IMR-90 (cell line): ENCODE data around the gene SH3GL2.

ENCODE experiments used
- BHLHE40 ChIP-seq: fragments of 150-350 bp; IDR thresholded peaks from 2 replicates; pipeline ENCODE4 v1.6.1; 2016; ENCODE audit warnings: mild to moderate bottlenecking, low read depth, low read length
- CEBPB ChIP-seq: IDR thresholded peaks from 2 replicates; pipeline ENCODE4 v1.6.1; 2012; ENCODE audit warnings: low read depth, low read length, improper control_type of control experiment
- CHD1 ChIP-seq: IDR thresholded peaks from 2 replicates; pipeline ENCODE4 v1.6.1; 2012; ENCODE audit warnings: low read depth, low read length, improper control_type of control experiment
- MAFK ChIP-seq: IDR thresholded peaks from 2 replicates; pipeline ENCODE4 v1.6.1; 2012; ENCODE audit warnings: low read depth, low read length, improper control_type of control experiment
- MXI1 ChIP-seq: IDR thresholded peaks from 2 replicates; pipeline ENCODE4 v1.6.1; 2012; ENCODE audit warnings: low read depth, mild to moderate bottlenecking, low read length, moderate library complexity, borderline replicate concordance
- NFE2L2 ChIP-seq: fragments of 150-350 bp; IDR thresholded peaks from 2 replicates; pipeline ENCODE4 v1.6.1; 2016; ENCODE audit warnings: low read depth, mild to moderate bottlenecking, low read length
- POLR2A ChIP-seq: IDR thresholded peaks from 2 replicates; pipeline ENCODE4 v1.6.1; 2012; ENCODE audit warnings: mild to moderate bottlenecking, low read depth, low read length
- RAD21 ChIP-seq: IDR thresholded peaks from 2 replicates; pipeline ENCODE4 v1.6.1; 2012; ENCODE audit warnings: low read length, improper control_type of control experiment
- RCOR1 ChIP-seq: IDR thresholded peaks from 2 replicates; pipeline ENCODE4 v1.6.1; 2012; ENCODE audit warnings: mild to moderate bottlenecking, low read length, improper control_type of control experiment; ENCODE audit not compliant: insufficient replicate concordance
- TF ChIP-seq, protein P1 (sequence below): conservative IDR thresholded peaks from 2 replicates; pipeline ENCODE4 v1.5.1; 2012; ENCODE audit warnings: mild to moderate bottlenecking, low read depth, low read length, improper control_type of control experiment
- TF ChIP-seq, protein P2 (sequence below): fragments of 150-350 bp; IDR thresholded peaks from 2 replicates; pipeline ENCODE4 v1.6.1; 2017; ENCODE audit warnings: mild to moderate bottlenecking, antibody characterized with exemption, low read length, low read depth

DNA sequence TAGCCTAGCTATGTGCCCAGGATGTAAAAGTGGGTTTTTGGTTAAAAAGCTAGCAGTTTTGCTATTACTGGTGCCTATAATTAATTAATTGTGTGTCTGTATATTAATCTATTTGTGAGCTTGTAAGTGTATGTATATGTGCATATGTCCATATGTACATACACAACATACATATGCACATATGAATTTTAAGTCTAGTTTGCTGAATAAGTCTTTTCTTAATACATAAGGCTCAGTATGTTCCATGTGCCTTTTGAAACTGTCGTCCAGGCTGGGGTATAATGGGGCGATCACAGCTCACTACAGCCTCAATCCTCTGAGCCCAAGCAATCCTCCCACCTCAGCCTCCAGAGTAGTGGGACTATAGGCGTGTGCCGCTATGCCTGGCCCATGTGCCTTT is 10.1 kb downstream of the SH3GL2 start:
- TF ChIP-seq, protein P1, sequence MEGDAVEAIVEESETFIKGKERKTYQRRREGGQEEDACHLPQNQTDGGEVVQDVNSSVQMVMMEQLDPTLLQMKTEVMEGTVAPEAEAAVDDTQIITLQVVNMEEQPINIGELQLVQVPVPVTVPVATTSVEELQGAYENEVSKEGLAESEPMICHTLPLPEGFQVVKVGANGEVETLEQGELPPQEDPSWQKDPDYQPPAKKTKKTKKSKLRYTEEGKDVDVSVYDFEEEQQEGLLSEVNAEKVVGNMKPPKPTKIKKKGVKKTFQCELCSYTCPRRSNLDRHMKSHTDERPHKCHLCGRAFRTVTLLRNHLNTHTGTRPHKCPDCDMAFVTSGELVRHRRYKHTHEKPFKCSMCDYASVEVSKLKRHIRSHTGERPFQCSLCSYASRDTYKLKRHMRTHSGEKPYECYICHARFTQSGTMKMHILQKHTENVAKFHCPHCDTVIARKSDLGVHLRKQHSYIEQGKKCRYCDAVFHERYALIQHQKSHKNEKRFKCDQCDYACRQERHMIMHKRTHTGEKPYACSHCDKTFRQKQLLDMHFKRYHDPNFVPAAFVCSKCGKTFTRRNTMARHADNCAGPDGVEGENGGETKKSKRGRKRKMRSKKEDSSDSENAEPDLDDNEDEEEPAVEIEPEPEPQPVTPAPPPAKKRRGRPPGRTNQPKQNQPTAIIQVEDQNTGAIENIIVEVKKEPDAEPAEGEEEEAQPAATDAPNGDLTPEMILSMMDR, result no peak
- no peak for TF ChIP-seq BHLHE40
- TF ChIP-seq RAD21, result no peak
- no peak for TF ChIP-seq POLR2A
- TF ChIP-seq, protein P2, sequence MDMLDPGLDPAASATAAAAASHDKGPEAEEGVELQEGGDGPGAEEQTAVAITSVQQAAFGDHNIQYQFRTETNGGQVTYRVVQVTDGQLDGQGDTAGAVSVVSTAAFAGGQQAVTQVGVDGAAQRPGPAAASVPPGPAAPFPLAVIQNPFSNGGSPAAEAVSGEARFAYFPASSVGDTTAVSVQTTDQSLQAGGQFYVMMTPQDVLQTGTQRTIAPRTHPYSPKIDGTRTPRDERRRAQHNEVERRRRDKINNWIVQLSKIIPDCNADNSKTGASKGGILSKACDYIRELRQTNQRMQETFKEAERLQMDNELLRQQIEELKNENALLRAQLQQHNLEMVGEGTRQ, result no peak
- TF ChIP-seq MAFK, result no peak
- no peak for TF ChIP-seq CEBPB
- TF ChIP-seq NFE2L2, result no peak
- no peak for TF ChIP-seq MXI1
- TF ChIP-seq RCOR1, result no peak
- no peak for TF ChIP-seq CHD1
